IgD-negative memory B cell (primary cell): ENCODE data around the gene KRTAP10-2. TPM values are rescaled to one million over a fixed set of nuclear protein-coding genes. Genes with fewer than 3 reads are reported as not detected.

Experiments
- H3K27ac Mint-ChIP-seq, 3 donors: one replicate each; pipeline ENCODE4 v1.8.0; 2020 to 2022; ENCODE audit warnings: mild to moderate bottlenecking in 3 of 3, mixed read lengths in 3 of 3, moderate library complexity in 1 of 3
- H3K27me3 Mint-ChIP-seq: one replicate; pipeline ENCODE4 v1.8.0; 2021; ENCODE audit warnings: mixed read lengths
- H3K36me3 Mint-ChIP-seq: one replicate; pipeline ENCODE4 v1.8.0; 2020; ENCODE audit warnings: mild to moderate bottlenecking, mixed read lengths
- H3K4me1 Mint-ChIP-seq, 3 donors: one replicate each; pipeline ENCODE4 v1.8.0; 2020 to 2022; ENCODE audit warnings: mixed read lengths in 3 of 3, mild to moderate bottlenecking in 1 of 3
- H3K4me3 Mint-ChIP-seq, 4 donors: one replicate each; pipeline ENCODE4 v1.8.0; 2020 to 2022; ENCODE audit warnings: mild to moderate bottlenecking in 4 of 4, mixed read lengths in 4 of 4, moderate library complexity in 3 of 4
- H3K9me3 Mint-ChIP-seq, 3 donors: one replicate each; pipeline ENCODE4 v1.8.0; 2020 to 2021; ENCODE audit warnings: mixed read lengths in 3 of 3, mild to moderate bottlenecking in 1 of 3
- polyA plus RNA-seq: library from polyadenylated mRNA; unstranded; fragments of 300-500 nt; fragmentation: Illumina TruSeq; gene quantifications from one replicate; pipeline ENCODE4 v1.2.3, GENCODE V29; 2021

The KRTAP10-2 gene
- polyA plus RNA-seq, 1 donor from 2014 or later, result not detected

DNA sequence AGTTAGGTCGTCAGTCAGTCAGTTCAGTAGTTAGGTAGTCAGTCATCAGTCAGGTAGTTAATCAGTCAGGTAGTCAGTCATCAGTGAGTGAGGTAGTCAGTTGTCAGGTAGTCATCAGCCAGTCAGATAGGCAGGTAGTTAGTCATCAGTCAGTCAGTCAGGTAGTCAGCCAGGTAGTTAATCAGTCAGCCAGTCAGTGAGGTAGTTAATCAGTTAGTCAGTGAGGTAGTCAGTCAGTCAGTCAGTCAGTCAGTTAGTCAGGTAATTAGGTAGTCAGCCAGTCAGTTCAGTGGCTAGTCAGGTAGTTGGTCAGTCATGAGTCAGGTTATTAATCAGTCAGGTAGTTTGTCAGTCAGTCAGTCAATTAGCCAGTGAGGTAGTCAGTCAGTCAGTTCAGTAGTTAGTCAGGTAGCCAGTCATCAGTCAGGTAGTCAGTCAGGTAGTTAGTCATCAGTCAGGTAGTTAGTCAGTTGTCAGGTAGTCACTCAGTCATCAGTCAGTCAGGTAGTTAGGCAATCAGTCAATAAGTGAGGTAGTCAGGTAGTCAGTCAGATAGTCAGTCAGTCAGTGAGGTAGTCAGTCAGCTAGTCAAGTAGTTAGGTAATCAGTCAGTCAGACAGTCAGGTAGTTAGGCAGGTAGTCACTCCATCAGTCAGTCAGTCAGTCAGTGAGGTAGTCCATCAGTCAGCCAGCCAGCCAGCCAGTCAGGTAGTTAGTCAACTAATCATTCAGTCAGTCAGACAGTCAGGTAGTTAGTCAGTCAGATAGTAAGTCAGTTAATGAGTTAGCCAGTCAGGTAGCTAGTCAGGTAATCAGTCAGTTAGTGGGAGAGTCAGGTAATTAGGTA lies 27.5 kb downstream of the KRTAP10-2 start:
- H3K9me3 Mint-ChIP-seq, result no peaks in the 10 kb centered on the region
- no peak overlapping the region for H3K4me3 Mint-ChIP-seq
- H3K4me1 Mint-ChIP-seq, result no peaks in the 10 kb centered on the region
- H3K27ac Mint-ChIP-seq, result no peak overlapping the region
- no peaks in the 10 kb centered on the region for H3K36me3 Mint-ChIP-seq
- H3K27me3 Mint-ChIP-seq, result peaks cover 2% of the 10 kb centered on the region

GRCh38 chr21:44522753-44523204 lies 28.5 kb downstream of the KRTAP10-2 start:
- Mint-ChIP-seq H3K4me3 (no peak overlapping the region), H3K27me3 (peaks cover 4% of the 10 kb centered on the region), H3K36me3 (peaks cover 1% of the 10 kb centered on the region), H3K9me3 (no peaks in the 10 kb centered on the region), H3K4me1 (no peaks in the 10 kb centered on the region), H3K27ac (no peak overlapping the region)

DNA sequence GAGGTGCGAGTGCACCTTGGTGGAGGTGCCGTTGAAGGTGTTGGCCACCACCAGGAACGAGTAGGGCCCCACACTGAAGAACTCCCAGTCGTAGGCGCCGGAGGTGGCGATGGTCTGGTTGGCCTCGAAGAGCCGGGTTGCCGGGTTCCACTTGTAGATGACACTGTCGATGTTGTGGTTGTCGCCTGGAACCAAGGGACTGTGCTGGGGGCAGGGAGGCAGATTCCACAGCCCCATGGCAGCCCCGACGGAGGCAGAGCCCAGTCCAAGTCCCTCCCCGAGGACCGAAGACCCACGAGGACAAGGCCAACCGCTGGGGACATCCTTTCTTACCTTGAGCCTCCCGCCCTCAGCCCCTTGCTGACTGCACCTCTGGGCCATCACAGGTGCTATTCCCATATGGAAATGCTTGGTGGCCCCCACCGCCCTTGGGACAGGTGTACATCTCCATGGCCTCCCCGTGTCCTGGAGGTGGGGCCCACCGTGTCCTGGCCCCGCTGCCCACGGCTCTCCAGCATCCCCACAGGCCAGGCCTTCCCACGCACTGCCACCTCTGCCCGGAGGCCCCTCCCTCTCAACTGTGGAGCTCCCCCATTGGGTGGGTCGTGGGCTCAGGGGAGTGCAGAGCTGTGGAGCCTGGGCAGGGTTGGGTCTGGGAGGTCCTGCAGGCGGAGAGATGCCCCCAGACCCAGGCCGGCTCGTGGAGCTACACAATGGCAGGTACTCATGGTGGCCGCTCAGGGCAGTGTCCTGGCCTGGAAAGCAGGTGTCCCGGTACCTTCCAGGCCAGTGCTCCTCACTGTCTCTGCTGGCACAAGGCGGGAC lies 29.2 kb downstream of the KRTAP10-2 start:
- H3K27me3 Mint-ChIP-seq, result peaks cover 4% of the 10 kb centered on the region
- no peaks in the 10 kb centered on the region for H3K9me3 Mint-ChIP-seq
- H3K36me3 Mint-ChIP-seq, result peaks cover 2% of the 10 kb centered on the region
- H3K4me1 Mint-ChIP-seq, result no peaks in the 10 kb centered on the region
- no peak overlapping the region for H3K4me3 Mint-ChIP-seq
- no peak overlapping the region for H3K27ac Mint-ChIP-seq

- Mint-ChIP-seq H3K36me3 (peaks cover 2% of the 10 kb centered on the region), H3K27me3 (peaks cover 4% of the 10 kb centered on the region), H3K27ac (no peak overlapping the region), H3K4me1 (no peaks in the 10 kb centered on the region), H3K9me3 (no peaks in the 10 kb centered on the region), H3K4me3 (no peak overlapping the region)
These were observed 29.9 kb downstream of the KRTAP10-2 start for GRCh38 chr21:44521301-44521927.

DNA sequence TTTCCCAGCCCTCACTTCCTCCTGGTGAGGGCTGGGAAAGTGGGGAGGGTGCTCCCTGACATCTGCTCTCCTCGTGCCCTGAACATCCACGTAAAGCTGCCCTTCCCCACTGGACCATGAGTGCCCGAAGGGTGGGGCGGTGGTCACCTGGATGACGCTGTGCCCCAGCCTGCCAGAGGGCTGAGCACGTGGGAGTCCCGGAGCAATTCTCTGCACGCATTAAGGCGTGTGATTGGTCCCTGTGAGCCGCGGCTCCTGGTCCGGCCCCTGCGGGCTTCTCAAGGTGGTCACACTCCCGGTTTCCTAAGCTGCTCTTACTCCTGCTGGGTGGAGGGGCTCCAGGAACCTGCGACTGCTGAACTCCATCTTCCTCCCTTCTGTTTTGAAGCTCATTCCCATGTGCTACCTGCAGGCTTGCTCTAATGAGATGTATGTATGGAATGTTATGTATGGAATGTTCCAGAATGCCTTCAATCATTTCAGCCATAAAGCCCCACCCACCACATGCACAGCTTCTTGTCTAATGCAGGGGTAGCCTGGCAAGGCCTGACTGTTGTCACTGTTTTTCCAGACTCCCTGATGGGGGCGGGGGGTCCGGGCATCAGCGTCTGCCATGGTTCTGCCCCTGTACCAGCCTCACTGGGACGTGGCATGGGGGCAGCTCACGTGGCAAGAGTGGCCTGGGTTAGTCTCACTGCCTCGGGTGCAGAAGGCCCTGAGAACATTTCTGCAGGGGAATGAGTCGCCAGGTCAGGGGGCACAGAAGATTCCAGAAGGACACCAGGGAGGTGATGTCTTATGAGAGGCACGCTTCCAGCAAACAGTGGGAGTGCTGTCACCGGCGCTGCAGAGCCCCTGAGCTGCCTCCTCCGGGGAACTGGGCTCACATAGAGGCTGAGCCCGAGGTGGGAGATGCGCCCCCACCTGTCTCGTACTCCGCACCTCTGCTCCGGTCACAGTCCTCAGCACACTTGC lies 30.7 kb downstream of the KRTAP10-2 start:
- H3K27me3 Mint-ChIP-seq, result peaks cover 4% of the 10 kb centered on the region
- no peaks in the 10 kb centered on the region for H3K4me1 Mint-ChIP-seq
- no peaks in the 10 kb centered on the region for H3K9me3 Mint-ChIP-seq
- H3K27ac Mint-ChIP-seq, result no peak overlapping the region
- H3K36me3 Mint-ChIP-seq, result peaks cover 2% of the 10 kb centered on the region
- H3K4me3 Mint-ChIP-seq, result no peak overlapping the region

GRCh38 chr21:44519346-44520325 lies 31.7 kb downstream of the KRTAP10-2 start:
- Mint-ChIP-seq H3K36me3 (peaks cover 2% of the 10 kb centered on the region), H3K27ac (no peak overlapping the region), H3K9me3 (no peaks in the 10 kb centered on the region), H3K4me3 (no peak overlapping the region), H3K27me3 (peaks cover 4% of the 10 kb centered on the region), H3K4me1 (no peaks in the 10 kb centered on the region)

DNA sequence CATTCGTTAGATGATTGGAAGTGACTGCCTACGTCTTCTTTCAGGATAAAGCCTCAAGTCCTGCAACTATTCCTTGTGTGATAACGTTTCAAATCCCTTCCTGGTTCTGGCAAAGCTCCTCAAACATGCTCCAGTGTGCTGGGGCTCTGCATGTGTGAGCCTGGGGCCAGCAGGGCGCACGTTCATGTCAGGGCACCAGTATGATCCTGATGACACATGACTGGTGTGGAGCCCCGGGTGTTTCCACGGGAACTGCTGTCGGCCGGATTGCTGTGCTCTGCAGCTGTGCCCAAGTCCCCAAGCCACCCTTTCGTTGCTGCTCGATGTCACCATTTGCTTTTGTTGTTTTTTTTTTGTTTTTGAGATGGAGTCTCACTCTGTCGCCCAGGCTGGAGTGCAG lies 32.6 kb downstream of the KRTAP10-2 start:
- H3K36me3 Mint-ChIP-seq, result peaks cover 2% of the 10 kb centered on the region
- H3K4me3 Mint-ChIP-seq, result no peak overlapping the region

GRCh38 chr21:44517175-44517899 lies 34.0 kb downstream of the KRTAP10-2 start:
- Mint-ChIP-seq H3K27ac (no peak overlapping the region), H3K36me3 (peaks cover 2% of the 10 kb centered on the region), H3K9me3 (no peaks in the 10 kb centered on the region), H3K4me3 (no peak overlapping the region), H3K4me1 (no peaks in the 10 kb centered on the region), H3K27me3 (peaks cover 4% of the 10 kb centered on the region)

More for the DNA sequence above, 32.6 kb downstream of the KRTAP10-2 start:
- Mint-ChIP-seq H3K4me1 (no peaks in the 10 kb centered on the region), H3K27me3 (peaks cover 4% of the 10 kb centered on the region), H3K9me3 (no peaks in the 10 kb centered on the region), H3K27ac (no peak overlapping the region)

- H3K9me3 Mint-ChIP-seq, result no peaks in the 10 kb centered on the region
- H3K27ac Mint-ChIP-seq, result no peak overlapping the region
These were observed 34.5 kb downstream of the KRTAP10-2 start for GRCh38 chr21:44516828-44517174.

GRCh38 chr21:44516342-44516741 lies 35.0 kb downstream of the KRTAP10-2 start:
- H3K27ac Mint-ChIP-seq, result no peak overlapping the region
- peaks cover 2% of the 10 kb centered on the region for H3K36me3 Mint-ChIP-seq
- peaks cover 6% of the 10 kb centered on the region for H3K27me3 Mint-ChIP-seq
- no peaks in the 10 kb centered on the region for H3K4me1 Mint-ChIP-seq
- H3K9me3 Mint-ChIP-seq, result no peaks in the 10 kb centered on the region
- H3K4me3 Mint-ChIP-seq, result no peak overlapping the region

More at GRCh38 chr21:44516828-44517174, 34.5 kb downstream of the KRTAP10-2 start:
- peaks cover 4% of the 10 kb centered on the region for H3K27me3 Mint-ChIP-seq
- no peak overlapping the region for H3K4me3 Mint-ChIP-seq
- H3K36me3 Mint-ChIP-seq, result peaks cover 2% of the 10 kb centered on the region
- no peaks in the 10 kb centered on the region for H3K4me1 Mint-ChIP-seq

- no peaks in the 10 kb centered on the region for H3K9me3 Mint-ChIP-seq
- H3K4me1 Mint-ChIP-seq, result no peaks in the 10 kb centered on the region
- no peak overlapping the region for H3K27ac Mint-ChIP-seq
- H3K4me3 Mint-ChIP-seq, result no peak overlapping the region
- H3K27me3 Mint-ChIP-seq, result peaks cover 6% of the 10 kb centered on the region
- peaks cover 2% of the 10 kb centered on the region for H3K36me3 Mint-ChIP-seq
These were observed 35.7 kb downstream of the KRTAP10-2 start for GRCh38 chr21:44515359-44516165.

GRCh38 chr21:44514746-44515358 lies 36.5 kb downstream of the KRTAP10-2 start:
- Mint-ChIP-seq H3K36me3 (peaks cover 2% of the 10 kb centered on the region), H3K4me3 (no peak overlapping the region), H3K4me1 (peaks cover 0 to under 1% (median 0%) of the 10 kb centered on the region in 3 donors), H3K27ac (peak overlapping the region in 1 of 3 donors; percentile 39), H3K27me3 (peaks cover 6% of the 10 kb centered on the region), H3K9me3 (no peaks in the 10 kb centered on the region)
